Heart left ventricle (tissue), 13 donors: ENCODE results near the gene FZD8.

Source experiments
- POLR2A ChIP-seq, 2 donors: fragments of 450-650 bp; IDR thresholded peaks; one replicate each; pipeline ENCODE4 v1.6.1; 2017; ENCODE audit warnings: antibody characterized with exemption in 2 of 2, mild to moderate bottlenecking in 2 of 2, moderate library complexity in 2 of 2
- TF ChIP-seq, protein P1 (sequence below), 12 donors: fragments of 200-600 bp; sonication (generic) in 4 of 12; IDR thresholded peaks; one replicate each; pipeline versions ENCODE4 v1.5.0 to v1.8.0; 2018 to 2022; ENCODE audit warnings: antibody characterized with exemption in 12 of 12, mild to moderate bottlenecking in 5 of 12
- donor health status: ischemic (EF 13 %, LVEDD 7.1; RV severe dilation, severe dysfunction).
- donor health status: DM: no; HTN: yes; CAD: no.
- donor health status: DM: no; HTN: no; CAD: no.
- donor health status: ischemic (EF 25% LVEDD 6.9; RV normal size, moderate dysfunction).
- donor health status: ischemic (EF 25% LVEDD 5.7; RV mildly dilated, moderate dysfunction).
- donor health status: ischemic (EF 35%, LVEDD 5.7; RV mildly dilated, moderate dysfunction).
- donor health status: nonischemic (EF 11% LVEDD 7.7; RV severe dilation, severe dysfunction).
- donor health status: DM: yes; HTN: yes; CAD: no.
- donor health status: PGD.
- donor health status: ischemic (EF 29% LVEDD 5.4; RV normal size, mild dysfunction).
- donor health status: nonischemic (EF 23%, LVEDD 6.1; RV moderate dilation, normal function).

DNA sequence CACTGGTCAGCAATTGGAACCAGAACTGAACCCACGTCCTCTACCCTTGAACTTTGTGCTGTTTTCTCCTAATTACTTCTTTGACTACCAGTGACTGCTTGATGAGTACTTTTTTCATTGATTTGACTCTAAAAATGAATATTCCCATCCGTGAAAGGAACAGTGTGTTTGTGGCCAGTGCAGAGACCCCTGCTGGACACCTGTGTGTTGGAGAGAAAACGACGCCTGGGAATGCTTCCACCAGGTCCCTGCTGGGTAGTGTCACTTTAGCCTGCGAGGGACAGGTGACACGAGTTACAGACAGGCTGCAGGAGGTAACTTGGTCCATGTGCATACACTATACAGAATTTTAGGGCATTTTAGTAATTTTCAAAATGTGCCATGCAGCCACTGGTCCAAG is 43.7 kb downstream of the FZD8 start:
- TF ChIP-seq, protein P1, sequence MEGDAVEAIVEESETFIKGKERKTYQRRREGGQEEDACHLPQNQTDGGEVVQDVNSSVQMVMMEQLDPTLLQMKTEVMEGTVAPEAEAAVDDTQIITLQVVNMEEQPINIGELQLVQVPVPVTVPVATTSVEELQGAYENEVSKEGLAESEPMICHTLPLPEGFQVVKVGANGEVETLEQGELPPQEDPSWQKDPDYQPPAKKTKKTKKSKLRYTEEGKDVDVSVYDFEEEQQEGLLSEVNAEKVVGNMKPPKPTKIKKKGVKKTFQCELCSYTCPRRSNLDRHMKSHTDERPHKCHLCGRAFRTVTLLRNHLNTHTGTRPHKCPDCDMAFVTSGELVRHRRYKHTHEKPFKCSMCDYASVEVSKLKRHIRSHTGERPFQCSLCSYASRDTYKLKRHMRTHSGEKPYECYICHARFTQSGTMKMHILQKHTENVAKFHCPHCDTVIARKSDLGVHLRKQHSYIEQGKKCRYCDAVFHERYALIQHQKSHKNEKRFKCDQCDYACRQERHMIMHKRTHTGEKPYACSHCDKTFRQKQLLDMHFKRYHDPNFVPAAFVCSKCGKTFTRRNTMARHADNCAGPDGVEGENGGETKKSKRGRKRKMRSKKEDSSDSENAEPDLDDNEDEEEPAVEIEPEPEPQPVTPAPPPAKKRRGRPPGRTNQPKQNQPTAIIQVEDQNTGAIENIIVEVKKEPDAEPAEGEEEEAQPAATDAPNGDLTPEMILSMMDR (IDR thresholded peaks at IDR 0.05) = peak; percentile 18 to 61 (median 41)
- no peak for TF ChIP-seq POLR2A (IDR thresholded peaks at IDR 0.05)
